ENCODE data around the gene CARMIL1. TPM values are rescaled to one million over a fixed set of nuclear protein-coding genes. Genes with fewer than 3 reads are reported as not detected.

Gene CARMIL1
- total RNA-seq, 1 donor from 2014 or later, result 3.4 TPM

GRCh38 chr6:25614052-25614451 is 334.9 kb downstream of the CARMIL1 start:
- H3K27me3 Mint-ChIP-seq, result peaks cover 3% of the 10 kb centered on the region
- intact Hi-C loops (cut with micrococcal nuclease), result no loop called here
- H3K4me3 Mint-ChIP-seq, result no peak overlapping the region
- no peaks in the 10 kb centered on the region for H3K9me3 Mint-ChIP-seq
- H3K36me3 Mint-ChIP-seq (ENCODE audit: low read depth), result peaks cover 14% of the 10 kb centered on the region
- ChIA-PET POLR2A (no interaction called here), CTCF (no interaction called here)
- peaks cover 15% of the 10 kb centered on the region for H3K4me1 Mint-ChIP-seq
- H3K27ac Mint-ChIP-seq, result no peak overlapping the region
- DNase-seq, result no peak
- ATAC-seq (ENCODE audit: low read depth), result no peak
- no peak for TF ChIP-seq CTCF (IDR thresholded peaks at IDR 0.05)

- H3K9me3 Mint-ChIP-seq, result no peaks in the 10 kb centered on the region
- ChIA-PET CTCF (no interaction called here), POLR2A (no interaction called here)
- H3K4me3 Mint-ChIP-seq, result no peak overlapping the region
- peaks cover 14% of the 10 kb centered on the region for H3K36me3 Mint-ChIP-seq (ENCODE audit: low read depth)
- no peak for TF ChIP-seq CTCF (IDR thresholded peaks at IDR 0.05)
- no peak for ATAC-seq (ENCODE audit: low read depth)
- no peak overlapping the region for H3K27ac Mint-ChIP-seq
- intact Hi-C loops (cut with micrococcal nuclease), result loop anchor here (5.0 kb wide), 1 partner anchor 377 kb away; no protein-coding TSS in a partner anchor
- peaks cover 3% of the 10 kb centered on the region for H3K27me3 Mint-ChIP-seq
- H3K4me1 Mint-ChIP-seq, result peaks cover 19% of the 10 kb centered on the region
- no peak for DNase-seq
These were observed 336.3 kb downstream of the CARMIL1 start for GRCh38 chr6:25615471-25615870.

- ATAC-seq (ENCODE audit: low read depth) (peak; percentile 28), DNase-seq (no peak)
- ChIA-PET CTCF (interaction anchor here (0.6 kb wide), 1 partner anchor 97 kb away, joined by 3 read pairs; no protein-coding TSS in a partner anchor), POLR2A (no interaction called here)
- TF ChIP-seq CTCF (IDR thresholded peaks at IDR 0.05), result no peak
- Mint-ChIP-seq H3K36me3 (ENCODE audit: low read depth) (peaks cover 4% of the 10 kb centered on the region), H3K27me3 (peaks cover 3% of the 10 kb centered on the region), H3K9me3 (no peaks in the 10 kb centered on the region), H3K4me3 (no peak overlapping the region), H3K27ac (no peak overlapping the region), H3K4me1 (peaks cover 14% of the 10 kb centered on the region)
- intact Hi-C loops (cut with micrococcal nuclease), result loop anchor here (5.0 kb wide), 1 partner anchor 374 kb away; no protein-coding TSS in a partner anchor
These were observed 338.8 kb downstream of the CARMIL1 start for GRCh38 chr6:25617997-25618396.

GRCh38 chr6:25619217-25619616 is 340.0 kb downstream of the CARMIL1 start:
- Mint-ChIP-seq H3K9me3 (no peaks in the 10 kb centered on the region), H3K27ac (no peak overlapping the region), H3K36me3 (ENCODE audit: low read depth) (peaks cover 2% of the 10 kb centered on the region), H3K27me3 (peaks cover 3% of the 10 kb centered on the region), H3K4me1 (peaks cover 14% of the 10 kb centered on the region), H3K4me3 (no peak overlapping the region)
- intact Hi-C loops (cut with micrococcal nuclease), result loop anchor here (5.0 kb wide), 1 partner anchor 373 kb away; no protein-coding TSS in a partner anchor
- TF ChIP-seq CTCF (IDR thresholded peaks at IDR 0.05), result no peak
- ChIA-PET POLR2A (no interaction called here), CTCF (interaction anchor here (0.7 kb wide), 1 partner anchor 31 kb away, joined by 3 read pairs; no protein-coding TSS in a partner anchor)
- no peak for ATAC-seq (ENCODE audit: low read depth)
- DNase-seq, result no peak

- H3K9me3 Mint-ChIP-seq, result no peaks in the 10 kb centered on the region
- H3K4me1 Mint-ChIP-seq, result peaks cover 14% of the 10 kb centered on the region
- ATAC-seq (ENCODE audit: low read depth) (no peak), DNase-seq (no peak)
- TF ChIP-seq CTCF (IDR thresholded peaks at IDR 0.05), result no peak
- no peak overlapping the region for H3K4me3 Mint-ChIP-seq
- ChIA-PET CTCF (no interaction called here), POLR2A (no interaction called here)
- peaks cover 2% of the 10 kb centered on the region for H3K36me3 Mint-ChIP-seq (ENCODE audit: low read depth)
- peaks cover 3% of the 10 kb centered on the region for H3K27me3 Mint-ChIP-seq
- no peak overlapping the region for H3K27ac Mint-ChIP-seq
- intact Hi-C loops (cut with micrococcal nuclease), result no loop called here
These were observed 341.2 kb downstream of the CARMIL1 start for GRCh38 chr6:25620391-25620790.
